NCI-H146 treated with DMSO at 0.1 percent for 48 hours (cell line): ENCODE data around the gene FCRLA.
"Not testable (repeated sequence)": the region's sequence is repeated elsewhere in the genome, so short reads cannot be mapped to it uniquely, and the experiment has no call there.

Source experiments
- DNase-seq: peaks from one replicate; lab custom pipeline; 2025; ENCODE audit not compliant: unreplicated experiment; lab: John Stamatoyannopoulos, UW

Gene FCRLA

DNA sequence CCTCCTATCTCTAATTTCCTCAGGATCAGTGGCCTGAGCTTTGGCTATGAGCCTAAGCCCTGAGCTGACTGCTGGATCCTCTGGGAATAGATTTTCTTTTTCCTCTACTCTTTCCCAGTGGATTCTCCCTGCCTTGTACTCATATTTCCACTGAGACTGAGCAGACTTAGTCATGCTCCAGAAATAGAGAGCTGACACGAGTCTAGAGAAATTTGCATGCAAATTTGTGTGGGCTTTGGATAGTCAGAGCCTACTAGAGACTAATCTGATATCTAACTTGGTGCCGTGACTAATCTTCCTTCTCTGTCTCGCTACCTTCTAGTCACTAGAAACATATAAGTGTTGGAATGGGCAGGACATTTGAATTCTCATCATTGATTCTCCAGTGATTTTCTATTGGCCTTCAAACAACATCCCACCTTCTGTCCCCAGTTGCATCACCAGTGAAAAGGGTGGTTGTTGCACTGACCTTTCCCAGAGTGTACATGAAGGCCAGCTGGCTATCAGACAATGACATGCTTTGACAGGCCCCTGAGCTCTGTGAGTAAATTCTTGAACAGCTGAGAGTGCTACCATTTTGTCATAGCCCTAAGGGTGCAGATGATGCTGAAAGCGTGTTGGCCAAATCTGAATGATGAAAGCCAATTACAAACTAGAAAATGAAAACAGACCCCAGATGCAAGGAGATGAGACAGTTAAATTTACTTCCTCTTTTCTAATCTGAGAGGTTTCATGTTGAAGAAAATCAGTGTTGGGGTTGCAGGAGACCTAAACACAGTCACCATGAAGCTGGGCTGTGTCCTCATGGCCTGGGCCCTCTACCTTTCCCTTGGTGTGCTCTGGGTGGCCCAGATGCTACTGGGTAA, at the start of gene FCRLA:
Gene FCRLA, plus strand, starts transcription at position 748 of the 866 bp plus-strand sequence. Its CDS starts 36 bp downstream, at position 784.
- DNase-seq = no peak

- DNase-seq = not testable (repeated sequence)
Measured at GRCh38 chr1:161658524-161658923, 48.5 kb upstream of the FCRLA start.

DNA sequence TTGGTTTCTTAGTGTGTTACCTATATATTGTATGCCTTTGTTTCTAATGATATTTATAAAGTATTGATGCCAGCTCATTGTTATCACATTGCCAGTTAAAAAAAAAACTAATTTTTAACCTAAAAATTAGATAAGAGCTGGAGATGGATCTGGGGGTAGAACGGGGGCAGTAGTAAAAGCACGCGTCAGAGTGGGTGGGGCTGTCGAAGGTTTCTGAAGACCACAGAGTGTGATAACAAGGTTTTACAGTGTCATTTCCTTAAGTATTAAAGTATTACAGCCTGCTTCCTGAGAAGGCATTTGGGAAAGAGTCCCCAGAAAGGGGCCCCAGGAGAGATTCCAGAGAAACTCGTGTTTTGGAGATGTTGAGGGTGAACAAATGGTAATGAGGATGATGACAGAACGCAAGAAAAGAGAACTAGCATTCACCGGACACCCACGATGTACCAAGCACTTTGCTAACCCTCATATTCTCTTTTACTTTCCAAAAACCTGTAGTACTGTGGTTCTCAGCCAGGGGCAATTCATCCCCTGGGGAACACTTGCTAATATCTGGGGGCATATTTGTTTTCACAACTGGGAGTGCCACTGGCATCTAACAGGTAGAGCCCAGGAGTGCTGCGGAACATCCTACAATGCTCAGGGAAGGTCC, 45.2 kb upstream of the FCRLA start:
- DNase-seq = not testable (repeated sequence)

GRCh38 chr1:161662684-161663339, 44.2 kb upstream of the FCRLA start, which contains the start of gene FCGR2B:
Gene FCGR2B, plus strand, starts transcription at chr1:161663143. Its CDS starts 99 bp downstream, at chr1:161663242.
- not testable (repeated sequence) for DNase-seq

DNA sequence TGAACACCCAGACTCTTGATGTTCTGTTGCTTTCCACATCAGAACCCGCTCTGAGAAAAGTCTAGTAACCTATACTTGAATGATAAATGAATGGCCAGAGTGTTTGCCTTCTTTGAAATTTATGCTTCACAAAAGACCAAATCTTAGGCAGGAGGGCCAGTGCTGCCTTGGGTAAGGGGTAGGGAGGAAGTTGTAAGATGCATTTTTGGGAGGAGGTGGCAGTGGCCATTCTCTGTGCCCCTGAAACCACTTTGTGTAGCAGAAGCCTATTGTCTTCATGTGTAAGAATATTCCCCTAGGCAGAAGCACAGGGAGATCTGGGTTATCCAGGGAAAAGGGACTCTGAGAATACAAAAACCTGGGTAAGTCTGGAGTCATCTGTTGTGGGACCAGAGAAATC, 43.5 kb upstream of the FCRLA start:
- not testable (repeated sequence) for DNase-seq

GRCh38 chr1:161664689-161665088, 42.3 kb upstream of the FCRLA start:
- DNase-seq = not testable (repeated sequence)

GRCh38 chr1:161671045-161672020, 35.7 kb upstream of the FCRLA start:
- DNase-seq = not testable (repeated sequence)

DNA sequence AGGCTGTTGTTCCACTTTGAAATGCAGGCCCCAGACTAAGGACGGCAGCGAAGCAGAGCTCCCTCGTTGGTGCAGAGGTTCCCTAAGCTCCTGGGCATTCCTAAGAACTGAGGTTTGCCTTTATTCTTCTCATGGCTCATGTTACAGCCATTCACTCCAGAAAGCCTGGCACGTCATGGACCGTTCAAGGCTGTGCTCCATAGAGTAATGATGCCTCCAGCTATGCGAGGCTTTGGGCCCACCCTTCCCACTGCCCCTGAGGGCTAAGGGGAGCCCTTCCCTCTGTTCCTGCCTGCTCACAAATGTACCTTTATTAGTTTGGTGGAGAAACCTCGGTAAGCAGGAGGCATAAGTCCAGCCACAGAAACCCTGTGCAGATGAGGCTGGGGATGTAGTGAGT, 33.6 kb upstream of the FCRLA start:
- not testable (repeated sequence) for DNase-seq

DNA sequence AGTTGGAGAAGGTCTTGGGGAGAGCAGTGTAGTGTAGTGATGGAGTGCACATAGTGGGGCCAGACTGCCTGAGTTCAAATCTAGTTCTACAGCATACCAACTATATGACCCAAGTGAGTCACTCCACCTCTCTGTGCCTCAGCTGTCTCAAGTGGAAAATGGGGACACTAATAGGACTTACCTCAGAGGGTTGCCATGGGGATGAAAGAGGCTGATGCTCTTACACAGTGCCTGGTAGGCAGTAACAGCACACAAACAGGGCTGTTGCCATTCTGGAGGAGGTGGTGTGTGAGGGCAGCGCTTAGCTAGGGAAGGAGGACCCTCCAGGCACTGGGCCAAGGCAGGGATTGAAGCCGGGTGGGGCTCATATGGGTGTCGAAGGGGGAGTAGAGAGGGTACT, 32.6 kb upstream of the FCRLA start:
- DNase-seq = not testable (repeated sequence)

GRCh38 chr1:161674908-161675307, 32.1 kb upstream of the FCRLA start:
- not testable (repeated sequence) for DNase-seq

- no peak for DNase-seq
Measured at GRCh38 chr1:161676441-161676840, 30.6 kb upstream of the FCRLA start.

DNA sequence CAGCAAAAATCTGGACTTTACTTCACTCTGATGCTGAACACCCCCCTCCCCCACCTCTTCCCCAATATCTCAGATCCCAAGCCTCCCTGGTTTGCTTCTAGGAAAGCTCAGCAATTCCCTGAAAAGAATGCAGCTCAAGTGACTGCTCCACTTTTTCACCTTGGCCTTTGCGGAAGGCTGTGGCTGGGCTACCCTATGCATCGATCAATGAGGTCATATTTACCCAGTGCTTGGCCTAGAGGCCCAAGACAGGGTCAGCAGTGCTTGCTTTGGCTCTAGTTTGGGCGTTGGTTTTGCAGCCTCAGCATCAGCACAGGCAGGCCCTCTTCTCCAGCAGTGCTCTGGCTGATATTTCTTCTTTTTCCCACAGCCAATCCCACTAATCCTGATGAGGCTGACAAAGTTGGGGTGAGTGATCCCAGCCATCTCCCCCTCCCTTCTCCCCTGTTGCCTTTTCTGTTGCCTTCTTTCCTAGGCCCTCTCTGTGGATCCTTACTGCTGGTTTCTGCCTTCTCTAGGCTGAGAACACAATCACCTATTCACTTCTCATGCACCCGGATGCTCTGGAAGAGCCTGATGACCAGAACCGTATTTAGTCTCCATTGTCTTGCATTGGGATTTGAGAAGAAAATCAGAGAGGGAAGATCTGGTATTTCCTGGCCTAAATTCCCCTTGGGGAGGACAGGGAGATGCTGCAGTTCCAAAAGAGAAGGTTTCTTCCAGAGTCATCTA, 29.9 kb upstream of the FCRLA start:
- no peak for DNase-seq

- DNase-seq = no peak
Measured at GRCh38 chr1:161678500-161678899, 28.5 kb upstream of the FCRLA start.

DNA sequence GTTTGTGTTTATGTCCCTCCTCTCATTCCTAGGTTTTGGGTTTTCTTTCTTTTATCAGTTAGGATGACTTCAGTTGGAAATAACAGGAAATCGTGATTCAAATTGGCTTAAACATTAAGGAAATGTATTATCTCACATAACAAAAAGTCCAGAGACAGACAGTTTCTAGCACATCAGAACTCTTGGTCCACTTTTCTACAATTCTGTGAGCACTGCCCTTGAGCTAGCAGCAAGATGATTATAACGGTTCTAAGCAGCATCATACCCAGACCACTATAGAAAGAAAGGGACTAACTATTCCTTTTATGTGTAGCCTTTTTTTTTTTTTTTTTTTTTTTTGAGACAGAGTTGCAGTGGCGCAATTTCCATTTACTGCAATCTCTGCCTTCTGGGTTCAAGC, 25.1 kb upstream of the FCRLA start:
- no peak for DNase-seq

GRCh38 chr1:161688946-161689345, 18.1 kb upstream of the FCRLA start:
- DNase-seq = no peak

- no peak for DNase-seq
Measured at GRCh38 chr1:161691846-161692245, 15.2 kb upstream of the FCRLA start.

- DNase-seq = not testable (repeated sequence)
Measured at GRCh38 chr1:161693020-161693712, 13.9 kb upstream of the FCRLA start.

DNA sequence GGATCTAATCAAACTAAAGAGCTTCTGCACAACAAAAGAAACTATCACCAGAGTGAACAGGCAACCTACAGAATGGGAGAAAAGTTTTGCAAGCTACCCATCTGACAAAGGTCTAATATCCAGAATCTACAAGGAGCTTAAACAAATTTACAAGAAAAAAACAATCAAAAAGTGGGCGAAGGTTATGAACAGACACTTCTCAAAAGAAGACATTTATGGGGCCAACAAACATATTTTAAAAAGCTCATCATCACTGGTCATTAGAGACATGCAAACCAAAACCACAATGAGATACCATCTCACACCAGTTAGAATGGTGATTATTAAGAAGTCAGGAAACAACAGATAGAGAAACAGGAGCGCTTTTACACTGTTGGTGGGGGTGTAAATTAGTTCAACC, 8.7 kb upstream of the FCRLA start:
- not testable (repeated sequence) for DNase-seq

- DNase-seq = no peak
Measured at GRCh38 chr1:161702250-161702649, 4.8 kb upstream of the FCRLA start.
